Stimulated activated naive CD8-positive, alpha-beta T cell treated with anti-CD3 and anti-CD28 coated beads, Interleukin-15, Interleukin-2, amounts not matched to agents 100 ng/mL and 50 ng/mL, for 24 hours (primary cell): ENCODE results near the gene FLRT1.

ENCODE experiments used
- H3K27ac Mint-ChIP-seq: one replicate; pipeline ENCODE4 v1.8.0; 2021; ENCODE audit warnings: mild to moderate bottlenecking, mixed read lengths
- H3K27me3 Mint-ChIP-seq: one replicate; pipeline ENCODE4 v1.8.0; 2021; ENCODE audit warnings: mixed read lengths
- H3K36me3 Mint-ChIP-seq: one replicate; pipeline ENCODE4 v1.8.0; 2021; ENCODE audit warnings: low read depth, mixed read lengths
- H3K4me1 Mint-ChIP-seq: one replicate; pipeline ENCODE4 v1.8.0; 2021; ENCODE audit warnings: low read depth, mixed read lengths
- H3K4me3 Mint-ChIP-seq: one replicate; pipeline ENCODE4 v1.8.0; 2021; ENCODE audit warnings: mild to moderate bottlenecking, mixed read lengths
- H3K9me3 Mint-ChIP-seq: one replicate; pipeline ENCODE4 v1.8.0; 2021; ENCODE audit warnings: mixed read lengths

The FLRT1 gene

GRCh38 chr11:64072403-64072802 is 36.7 kb downstream of the FLRT1 start:
- H3K4me1 Mint-ChIP-seq: no peaks in the 10 kb centered on the region
- no peaks in the 10 kb centered on the region for H3K36me3 Mint-ChIP-seq

GRCh38 chr11:64072871-64073270 is 37.1 kb downstream of the FLRT1 start:
- Mint-ChIP-seq H3K27me3 (no peaks in the 10 kb centered on the region), H3K27ac (no peak overlapping the region), H3K9me3 (no peaks in the 10 kb centered on the region), H3K36me3 (no peaks in the 10 kb centered on the region), H3K4me3 (no peak overlapping the region), H3K4me1 (no peaks in the 10 kb centered on the region)

More at GRCh38 chr11:64072403-64072802, 36.7 kb downstream of the FLRT1 start:
- Mint-ChIP-seq H3K27me3 (no peaks in the 10 kb centered on the region), H3K27ac (no peak overlapping the region), H3K9me3 (no peaks in the 10 kb centered on the region), H3K4me3 (no peak overlapping the region)

GRCh38 chr11:64073542-64073941 is 37.8 kb downstream of the FLRT1 start:
- Mint-ChIP-seq H3K4me3 (no peak overlapping the region), H3K9me3 (no peaks in the 10 kb centered on the region), H3K36me3 (no peaks in the 10 kb centered on the region), H3K4me1 (no peaks in the 10 kb centered on the region), H3K27ac (no peak overlapping the region), H3K27me3 (no peaks in the 10 kb centered on the region)

- Mint-ChIP-seq H3K9me3 (no peaks in the 10 kb centered on the region), H3K27ac (no peak overlapping the region), H3K27me3 (no peaks in the 10 kb centered on the region), H3K4me3 (no peak overlapping the region), H3K4me1 (no peaks in the 10 kb centered on the region), H3K36me3 (no peaks in the 10 kb centered on the region)
These were observed 38.5 kb downstream of the FLRT1 start for GRCh38 chr11:64074239-64074638.

- Mint-ChIP-seq H3K27me3 (no peaks in the 10 kb centered on the region), H3K4me1 (no peaks in the 10 kb centered on the region), H3K27ac (no peak overlapping the region), H3K4me3 (no peak overlapping the region), H3K36me3 (no peaks in the 10 kb centered on the region), H3K9me3 (no peaks in the 10 kb centered on the region)
These were observed 41.0 kb downstream of the FLRT1 start for GRCh38 chr11:64076758-64077157.

- Mint-ChIP-seq H3K9me3 (no peaks in the 10 kb centered on the region), H3K36me3 (no peaks in the 10 kb centered on the region), H3K27me3 (no peaks in the 10 kb centered on the region), H3K27ac (no peak overlapping the region), H3K4me3 (no peak overlapping the region), H3K4me1 (no peaks in the 10 kb centered on the region)
These were observed 41.9 kb downstream of the FLRT1 start for GRCh38 chr11:64077607-64078006.

- Mint-ChIP-seq H3K4me1 (no peaks in the 10 kb centered on the region), H3K27me3 (no peaks in the 10 kb centered on the region), H3K9me3 (no peaks in the 10 kb centered on the region), H3K36me3 (no peaks in the 10 kb centered on the region), H3K4me3 (no peak overlapping the region), H3K27ac (no peak overlapping the region)
These were observed 42.6 kb downstream of the FLRT1 start for GRCh38 chr11:64078284-64078683.

- Mint-ChIP-seq H3K27me3 (no peaks in the 10 kb centered on the region), H3K4me3 (no peak overlapping the region), H3K27ac (no peak overlapping the region), H3K4me1 (no peaks in the 10 kb centered on the region), H3K36me3 (no peaks in the 10 kb centered on the region), H3K9me3 (no peaks in the 10 kb centered on the region)
These were observed 43.2 kb downstream of the FLRT1 start for GRCh38 chr11:64078905-64079304.

- Mint-ChIP-seq H3K36me3 (no peaks in the 10 kb centered on the region), H3K4me3 (no peak overlapping the region), H3K27me3 (no peaks in the 10 kb centered on the region), H3K4me1 (no peaks in the 10 kb centered on the region), H3K9me3 (no peaks in the 10 kb centered on the region), H3K27ac (no peak overlapping the region)
These were observed 44.7 kb downstream of the FLRT1 start for GRCh38 chr11:64080390-64080789.

- no peak overlapping the region for H3K27ac Mint-ChIP-seq
- H3K9me3 Mint-ChIP-seq: no peaks in the 10 kb centered on the region
- no peaks in the 10 kb centered on the region for H3K36me3 Mint-ChIP-seq
- H3K4me3 Mint-ChIP-seq: no peak overlapping the region
- no peaks in the 10 kb centered on the region for H3K27me3 Mint-ChIP-seq
- no peaks in the 10 kb centered on the region for H3K4me1 Mint-ChIP-seq
These were observed 46.2 kb downstream of the FLRT1 start for GRCh38 chr11:64081745-64082442.

- Mint-ChIP-seq H3K27me3 (no peaks in the 10 kb centered on the region), H3K27ac (no peak overlapping the region), H3K4me3 (no peak overlapping the region), H3K9me3 (no peaks in the 10 kb centered on the region), H3K4me1 (no peaks in the 10 kb centered on the region), H3K36me3 (no peaks in the 10 kb centered on the region)
These were observed 47.8 kb downstream of the FLRT1 start for GRCh38 chr11:64083398-64084080.

- Mint-ChIP-seq H3K36me3 (no peaks in the 10 kb centered on the region), H3K4me3 (no peak overlapping the region), H3K27me3 (no peaks in the 10 kb centered on the region), H3K4me1 (no peaks in the 10 kb centered on the region), H3K9me3 (no peaks in the 10 kb centered on the region), H3K27ac (no peak overlapping the region)
These were observed 48.6 kb downstream of the FLRT1 start for GRCh38 chr11:64084146-64084950.

- no peaks in the 10 kb centered on the region for H3K36me3 Mint-ChIP-seq
- H3K9me3 Mint-ChIP-seq: no peaks in the 10 kb centered on the region
- H3K27me3 Mint-ChIP-seq: no peaks in the 10 kb centered on the region
- H3K4me3 Mint-ChIP-seq: no peak overlapping the region
- no peak overlapping the region for H3K27ac Mint-ChIP-seq
- H3K4me1 Mint-ChIP-seq: no peaks in the 10 kb centered on the region
These were observed 49.4 kb downstream of the FLRT1 start for GRCh38 chr11:64084951-64085710.
